PC-9 (cell line): ENCODE results near the gene IGFBP7. TPM values are rescaled to one million over a fixed set of nuclear protein-coding genes. Genes with fewer than 3 reads are reported as not detected.

Experiments used
- BruUV-seq: library from RNA; stranded (reverse); fragments of 400-500 nt; replicated peaks from 2 replicates; lab custom pipeline; 2021; lab: Mats Ljungman, UMichigan
- CTCF ChIA-PET: fragments of 300-600 bp; sonication (Branson Sonifier 250); formaldehyde crosslinking; loops from one replicate; lab custom pipeline; 2022; ENCODE audit warnings: antibody characterized with exemption; lab: Charles Lee
- POLR2A ChIA-PET: fragments of 300-600 bp; sonication (Branson Sonifier 250); formaldehyde crosslinking; loops from one replicate; lab custom pipeline; 2022; ENCODE audit warnings: antibody characterized with exemption; ENCODE audit not compliant: unreplicated experiment; lab: Charles Lee
- DNase-seq, 2 experiments: peaks; one replicate each; pipeline versions ENCODE4 v3.0.0 to v3.0.0-alpha.2; 2015 to 2022; ENCODE audit warnings: mixed read lengths in 1 of 2
- H2AFZ ChIP-seq: fragments of 200-600 bp; sonication (generic); 2 replicates; pipeline ENCODE4 v1.8.1; 2017; ENCODE audit warnings: antibody characterized with exemption
- H3F3A ChIP-seq: fragments of 200-600 bp; sonication (generic); 2 replicates; pipeline ENCODE4 v1.8.1; 2017; ENCODE audit warnings: antibody characterized with exemption, mild to moderate bottlenecking, low read depth; ENCODE audit not compliant: insufficient read depth
- H3K27ac ChIP-seq: fragments of 200-600 bp; sonication (generic); 2 replicates; pipeline ENCODE4 v1.6.1; 2016; ENCODE audit warnings: mixed run types
- H3K27me3 ChIP-seq: fragments of 200-600 bp; sonication (generic); 2 replicates; pipeline ENCODE4 v1.6.1; 2016; ENCODE audit warnings: low read depth, mixed run types; ENCODE audit not compliant: insufficient read depth
- H3K36me3 ChIP-seq: fragments of 200-600 bp; sonication (generic); 2 replicates; pipeline ENCODE4 v1.6.1; 2016; ENCODE audit warnings: low read depth, mixed run types
- H3K4me1 ChIP-seq: fragments of 200-600 bp; sonication (generic); replicated peaks from 2 replicates; pipeline ENCODE4 v1.6.1; 2016; ENCODE audit warnings: mixed run types; ENCODE audit not compliant: insufficient read depth
- H3K4me2 ChIP-seq: fragments of 200-600 bp; sonication (generic); 2 replicates; pipeline ENCODE4 v1.6.1; 2017; ENCODE audit warnings: mixed run types
- H3K4me3 ChIP-seq: fragments of 200-600 bp; sonication (generic); 2 replicates; pipeline ENCODE4 v1.6.1; 2016; ENCODE audit warnings: mixed run types
- H3K79me2 ChIP-seq: fragments of 200-600 bp; sonication (generic); 2 replicates; pipeline ENCODE4 v1.6.1; 2017; ENCODE audit warnings: low read depth, mixed run types
- H3K9me2 ChIP-seq: fragments of 200-600 bp; sonication (generic); 2 replicates; pipeline ENCODE4 v1.8.1; 2017; ENCODE audit warnings: mild to moderate bottlenecking; ENCODE audit not compliant: insufficient read depth
- H3K9me3 ChIP-seq: fragments of 200-600 bp; sonication (generic); 2 replicates; pipeline ENCODE4 v1.8.1; 2016; ENCODE audit warnings: low read depth; ENCODE audit not compliant: insufficient read depth
- H4K20me1 ChIP-seq: fragments of 200-600 bp; sonication (generic); 2 replicates; pipeline ENCODE4 v1.8.1; 2017; ENCODE audit not compliant: insufficient read depth
- CTCF ChIP-seq: fragments of 200-600 bp; sonication (generic); conservative IDR thresholded peaks from 2 replicates; pipeline ENCODE4 v1.6.1; 2017; ENCODE audit warnings: mixed run types, antibody characterized with exemption, mild to moderate bottlenecking, moderate library complexity
- EZH2 ChIP-seq: fragments of 200-600 bp; sonication (generic); IDR thresholded peaks from 2 replicates; pipeline ENCODE4 v1.8.0; 2017; ENCODE audit warnings: antibody characterized with exemption, low read depth
- intact Hi-C: fragments of 100-400 bp; cut with micrococcal nuclease; formaldehyde crosslinking; loops from one replicate; pipeline ENCODE4 v1.10.0; 2022; ENCODE audit not compliant: unreplicated experiment
- total RNA-seq: library from RNA; stranded (reverse); gene quantifications from 2 replicates; pipeline ENCODE4 v1.2.3, GENCODE V29; 2021

Gene IGFBP7
- total RNA-seq, 1 experiment from 2014 or later: 127 TPM

- Histone ChIP-seq H3K4me1 (peaks cover 11% of the 10 kb centered on the region; the same call in 1 of the 2 replicates), H3K4me3 (no peak overlapping the region), H2AFZ (no peak overlapping the region), H4K20me1 (no peaks in the 10 kb centered on the region), H3F3A (no peaks in the 10 kb centered on the region), H3K36me3 (no peaks in the 10 kb centered on the region), H3K27me3 (no peaks in the 10 kb centered on the region), H3K9me3 (no peaks in the 10 kb centered on the region), H3K27ac (no peak overlapping the region), H3K79me2 (no peaks in the 10 kb centered on the region), H3K4me2 (no peak overlapping the region), H3K9me2 (no peaks in the 10 kb centered on the region)
- POLR2A ChIA-PET: no interaction called here
- no peak for DNase-seq
- no peak for TF ChIP-seq EZH2
- no peak for TF ChIP-seq CTCF
- no TSS peak for BruUV-seq
- CTCF ChIA-PET: no interaction called here
- intact Hi-C loops: no loop called here
These were observed 25.8 kb downstream of the IGFBP7 start for GRCh38 chr4:57084360-57084759.

GRCh38 chr4:57083090-57083489, 27.1 kb downstream of the IGFBP7 start:
- Histone ChIP-seq H2AFZ (no peak overlapping the region), H3F3A (no peaks in the 10 kb centered on the region), H4K20me1 (no peaks in the 10 kb centered on the region), H3K27me3 (no peaks in the 10 kb centered on the region), H3K9me3 (no peaks in the 10 kb centered on the region), H3K4me2 (no peak overlapping the region), H3K9me2 (no peaks in the 10 kb centered on the region), H3K36me3 (no peaks in the 10 kb centered on the region), H3K4me3 (no peak overlapping the region), H3K27ac (no peak overlapping the region), H3K4me1 (peaks cover 11% of the 10 kb centered on the region; the same call in 1 of the 2 replicates), H3K79me2 (no peaks in the 10 kb centered on the region)
- ChIA-PET POLR2A (no interaction called here), CTCF (no interaction called here)
- intact Hi-C loops: no loop called here
- no peak for DNase-seq
- no peak for TF ChIP-seq CTCF
- no peak for TF ChIP-seq EZH2
- BruUV-seq: no TSS peak

GRCh38 chr4:57081651-57082621, 28.2 kb downstream of the IGFBP7 start:
- TF ChIP-seq CTCF: no peak
- Histone ChIP-seq H3F3A (no peaks in the 10 kb centered on the region), H3K79me2 (no peaks in the 10 kb centered on the region), H3K4me3 (no peak overlapping the region), H3K4me2 (0 out of 2 replicates have a peak overlapping the region, but pooled peaks have one; percentile 23), H3K9me2 (no peaks in the 10 kb centered on the region), H3K36me3 (no peaks in the 10 kb centered on the region), H3K9me3 (no peaks in the 10 kb centered on the region), H3K27ac (peak overlapping the region; percentile 49; the same call in 1 of the 2 replicates), H4K20me1 (no peaks in the 10 kb centered on the region), H3K4me1 (peaks cover 11% of the 10 kb centered on the region; the same call in 1 of the 2 replicates), H2AFZ (no peak overlapping the region), H3K27me3 (no peaks in the 10 kb centered on the region)
- TSS peak; percentile 94 for BruUV-seq
- ChIA-PET CTCF (interaction anchor here (0.5 kb wide), 1 partner anchor 43 kb away, joined by 12 read pairs; no protein-coding TSS in a partner anchor), POLR2A (interaction anchor here (0.5 to 1.0 kb wide), 5 partner anchors 16 to 105 kb away, joined by 3 to 7 read pairs (median 3); partner anchors contain the start of gene NOA1)
- intact Hi-C loops: no loop called here
- DNase-seq: no peak
